Activated T-cell treated with anti-CD3 and anti-CD28 coated beads, Interleukin-2, amount 50 U/mL, for 24 hours (primary cell): ENCODE results near the gene NID1.
"Not testable (repeated sequence)": the region's sequence is repeated elsewhere in the genome, so short reads cannot be mapped to it uniquely, and the experiment has no call there.

Experiments
- DNase-seq: peaks from one replicate; pipeline ENCODE4 v3.0.0-alpha.2; 2020
- H3K27ac Mint-ChIP-seq: 2 replicates; pipeline ENCODE4 v1.8.0; 2020; ENCODE audit warnings: mild to moderate bottlenecking, mixed read lengths
- H3K27me3 Mint-ChIP-seq: 2 replicates; pipeline ENCODE4 v1.8.0; 2020; ENCODE audit warnings: mixed read lengths
- H3K36me3 Mint-ChIP-seq: 2 replicates; pipeline ENCODE4 v1.8.0; 2020; ENCODE audit warnings: low read depth, mixed read lengths
- H3K4me1 Mint-ChIP-seq: 2 replicates; pipeline ENCODE4 v1.8.0; 2020; ENCODE audit warnings: low read depth, mixed read lengths
- H3K4me3 Mint-ChIP-seq: 2 replicates; pipeline ENCODE4 v1.8.0; 2020; ENCODE audit warnings: mild to moderate bottlenecking, moderate library complexity, mixed read lengths
- H3K9me3 Mint-ChIP-seq: 2 replicates; pipeline ENCODE4 v1.8.0; 2020; ENCODE audit warnings: mixed read lengths

The NID1 gene

GRCh38 chr1:235996048-235996785 is 68.7 kb downstream of the NID1 start:
- Mint-ChIP-seq H3K27me3 (no peaks in the 10 kb centered on the region), H3K4me3 (no peak overlapping the region), H3K36me3 (no peaks in the 10 kb centered on the region), H3K27ac (no peak overlapping the region), H3K4me1 (peaks cover 39% of the 10 kb centered on the region), H3K9me3 (peaks cover 5% of the 10 kb centered on the region)
- no peak for DNase-seq

DNA sequence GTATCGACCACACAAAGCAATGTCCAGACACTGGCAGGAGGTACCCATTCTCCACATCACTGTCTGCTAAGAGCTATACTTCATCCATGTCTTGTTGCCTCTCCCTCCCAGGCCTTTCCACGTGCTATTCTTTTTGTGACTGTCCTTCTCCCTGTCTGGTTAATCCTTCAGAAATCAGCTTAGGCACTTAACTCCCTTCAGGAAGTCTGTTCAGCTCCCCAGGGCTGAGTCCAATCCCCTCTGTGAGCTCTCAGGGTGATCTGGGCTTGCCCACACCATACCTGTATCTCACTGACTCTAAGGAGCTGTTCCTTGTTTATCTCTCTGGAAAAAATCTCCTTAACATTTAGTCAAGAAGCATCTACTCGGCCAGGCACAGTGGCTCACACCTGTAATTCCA is 69.4 kb downstream of the NID1 start:
- peaks cover 34% of the 10 kb centered on the region for H3K4me1 Mint-ChIP-seq
- H3K4me3 Mint-ChIP-seq, result no peak overlapping the region
- no peak overlapping the region for H3K27ac Mint-ChIP-seq
- no peaks in the 10 kb centered on the region for H3K36me3 Mint-ChIP-seq
- DNase-seq, result no peak
- no peaks in the 10 kb centered on the region for H3K27me3 Mint-ChIP-seq
- peaks cover 3% of the 10 kb centered on the region for H3K9me3 Mint-ChIP-seq

DNA sequence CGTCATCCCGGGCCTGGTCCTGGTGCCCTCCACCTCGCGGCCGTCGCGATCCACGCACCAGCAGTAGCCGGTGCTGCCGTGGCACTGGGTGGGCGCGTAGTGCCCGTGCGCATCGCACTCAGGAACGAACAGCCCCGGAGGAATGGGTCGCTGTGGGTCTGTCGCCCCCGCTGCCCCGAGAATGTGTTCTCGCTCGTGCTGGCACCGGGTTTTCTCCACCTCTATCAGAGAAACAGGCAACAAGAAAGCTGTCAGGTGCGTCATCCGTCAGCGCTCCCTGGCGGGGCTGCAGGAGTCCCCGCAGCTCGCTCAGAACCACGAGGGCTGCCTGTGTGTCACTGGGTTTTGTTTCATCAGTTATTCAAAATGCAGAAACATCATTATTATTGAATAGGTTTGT is 71.2 kb downstream of the NID1 start:
- no peak overlapping the region for H3K27ac Mint-ChIP-seq
- H3K9me3 Mint-ChIP-seq, result peaks cover 6% of the 10 kb centered on the region
- no peaks in the 10 kb centered on the region for H3K27me3 Mint-ChIP-seq
- H3K4me1 Mint-ChIP-seq, result peaks cover 15% of the 10 kb centered on the region
- no peak overlapping the region for H3K4me3 Mint-ChIP-seq
- no peaks in the 10 kb centered on the region for H3K36me3 Mint-ChIP-seq
- DNase-seq, result no peak

GRCh38 chr1:235992868-235993267 is 72.0 kb downstream of the NID1 start:
- peaks cover 6% of the 10 kb centered on the region for H3K9me3 Mint-ChIP-seq
- H3K36me3 Mint-ChIP-seq, result no peaks in the 10 kb centered on the region
- H3K4me1 Mint-ChIP-seq, result peaks cover 11% of the 10 kb centered on the region
- no peak overlapping the region for H3K4me3 Mint-ChIP-seq
- no peak overlapping the region for H3K27ac Mint-ChIP-seq
- no peak for DNase-seq
- no peaks in the 10 kb centered on the region for H3K27me3 Mint-ChIP-seq

GRCh38 chr1:235992346-235992745 is 72.5 kb downstream of the NID1 start:
- peaks cover 6% of the 10 kb centered on the region for H3K9me3 Mint-ChIP-seq
- H3K36me3 Mint-ChIP-seq, result no peaks in the 10 kb centered on the region
- no peaks in the 10 kb centered on the region for H3K27me3 Mint-ChIP-seq
- peaks cover 9% of the 10 kb centered on the region for H3K4me1 Mint-ChIP-seq
- no peak overlapping the region for H3K27ac Mint-ChIP-seq
- H3K4me3 Mint-ChIP-seq, result no peak overlapping the region
- DNase-seq, result no peak

DNA sequence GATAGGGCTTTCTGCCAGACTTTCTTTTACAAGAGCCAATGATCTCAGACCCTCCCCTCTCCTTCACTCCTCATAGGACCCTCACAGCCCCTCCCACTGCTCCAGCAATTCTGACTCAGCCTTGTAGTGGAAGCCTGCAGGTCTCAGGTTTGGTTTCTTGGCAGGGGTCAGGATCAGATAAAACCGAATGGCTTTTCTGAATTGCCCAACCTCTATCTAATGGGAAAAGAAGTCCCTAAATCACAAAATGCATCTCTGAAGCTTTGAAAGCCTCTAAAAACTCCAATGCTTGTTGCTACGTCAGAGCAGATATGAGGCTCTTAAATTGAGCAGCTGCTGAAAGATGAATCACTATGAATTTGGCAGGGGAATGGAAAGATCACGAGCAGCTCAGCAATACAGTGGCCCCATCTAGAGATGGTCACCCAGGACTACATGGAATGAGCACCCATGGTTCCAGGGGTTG is 74.5 kb downstream of the NID1 start:
- DNase-seq, result no peak
- Mint-ChIP-seq H3K27ac (no peak overlapping the region), H3K36me3 (no peaks in the 10 kb centered on the region), H3K27me3 (no peaks in the 10 kb centered on the region), H3K4me3 (no peak overlapping the region), H3K4me1 (no peaks in the 10 kb centered on the region), H3K9me3 (peaks cover 6% of the 10 kb centered on the region)

DNA sequence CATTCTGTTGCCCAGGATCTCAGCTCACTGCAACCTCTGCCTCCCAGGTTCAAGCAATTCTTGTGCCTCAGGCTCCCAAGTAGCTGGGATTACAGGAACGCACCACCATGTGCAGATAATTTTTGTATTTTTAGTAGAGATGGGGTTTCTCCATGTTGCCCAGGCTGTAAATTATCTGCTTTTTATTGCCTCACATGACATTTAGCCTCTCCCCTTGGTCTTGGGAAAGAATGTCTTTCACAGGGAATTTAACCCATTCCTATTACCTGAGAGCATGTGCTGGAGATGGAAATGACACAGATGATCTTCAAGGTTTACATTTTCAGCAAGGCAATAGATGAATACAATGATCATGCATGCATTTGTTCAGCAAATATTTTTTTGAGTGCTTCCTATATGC is 75.8 kb downstream of the NID1 start:
- no peaks in the 10 kb centered on the region for H3K36me3 Mint-ChIP-seq
- no peak overlapping the region for H3K27ac Mint-ChIP-seq
- no peaks in the 10 kb centered on the region for H3K4me1 Mint-ChIP-seq
- DNase-seq, result no peak
- peaks cover 6% of the 10 kb centered on the region for H3K9me3 Mint-ChIP-seq
- H3K27me3 Mint-ChIP-seq, result peaks cover 2% of the 10 kb centered on the region
- H3K4me3 Mint-ChIP-seq, result no peak overlapping the region

- H3K27ac Mint-ChIP-seq, result no peak overlapping the region
- H3K27me3 Mint-ChIP-seq, result peaks cover 2% of the 10 kb centered on the region
- H3K9me3 Mint-ChIP-seq, result peaks cover 6% of the 10 kb centered on the region
- no peaks in the 10 kb centered on the region for H3K4me1 Mint-ChIP-seq
- no peak overlapping the region for H3K4me3 Mint-ChIP-seq
- DNase-seq, result no peak
- H3K36me3 Mint-ChIP-seq, result no peaks in the 10 kb centered on the region
Observed at GRCh38 chr1:235986869-235987268, 78.0 kb downstream of the NID1 start.

- Mint-ChIP-seq H3K4me3 (no peak overlapping the region), H3K4me1 (no peaks in the 10 kb centered on the region), H3K27me3 (peaks cover 2% of the 10 kb centered on the region)
Observed at GRCh38 chr1:235984041-235984825, 80.7 kb downstream of the NID1 start.

GRCh38 chr1:235980976-235981375 is 83.9 kb downstream of the NID1 start:
- Mint-ChIP-seq H3K4me3 (no peak overlapping the region), H3K27ac (no peak overlapping the region), H3K36me3 (no peaks in the 10 kb centered on the region), H3K9me3 (no peaks in the 10 kb centered on the region), H3K4me1 (no peaks in the 10 kb centered on the region), H3K27me3 (peaks cover 2% of the 10 kb centered on the region)
- DNase-seq, result no peak

More at GRCh38 chr1:235984041-235984825, 80.7 kb downstream of the NID1 start:
- Mint-ChIP-seq H3K27ac (no peak overlapping the region), H3K9me3 (peaks cover under 1% of the 10 kb centered on the region), H3K36me3 (no peaks in the 10 kb centered on the region)
- no peak for DNase-seq

DNA sequence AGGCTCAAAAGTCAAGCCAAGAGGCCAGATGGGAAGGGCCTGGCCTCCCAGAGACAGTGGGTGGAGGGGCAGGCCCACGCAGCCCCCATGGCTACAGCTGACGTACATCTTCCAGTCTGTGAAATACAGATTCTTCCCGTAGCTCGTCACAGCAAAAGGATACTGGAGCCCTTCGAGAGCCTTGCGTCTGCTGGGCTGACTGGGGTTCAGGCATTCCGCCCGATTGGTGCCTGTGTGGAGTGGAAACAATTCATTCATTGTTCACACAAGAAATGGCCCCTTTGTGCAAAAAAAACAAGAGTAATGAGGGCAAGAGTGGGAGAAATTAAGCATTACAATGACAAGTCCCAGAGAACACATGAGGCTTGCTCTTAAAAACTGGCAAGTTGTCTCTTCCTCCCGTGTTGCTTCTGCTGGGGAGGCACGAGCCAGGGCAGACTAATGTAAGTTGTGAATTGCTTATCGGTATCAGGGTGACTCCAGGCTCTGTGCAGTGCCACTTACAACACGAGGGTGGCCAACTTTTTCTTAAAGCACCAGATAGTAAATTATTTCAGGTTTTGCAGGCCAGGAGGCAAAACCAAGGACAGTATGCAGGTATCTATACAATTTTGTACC is 85.1 kb downstream of the NID1 start:
- Mint-ChIP-seq H3K27ac (no peak overlapping the region), H3K9me3 (no peaks in the 10 kb centered on the region), H3K36me3 (no peaks in the 10 kb centered on the region), H3K27me3 (no peaks in the 10 kb centered on the region), H3K4me1 (no peaks in the 10 kb centered on the region), H3K4me3 (no peak overlapping the region)
- no peak for DNase-seq

GRCh38 chr1:235979176-235979575 is 85.7 kb downstream of the NID1 start:
- H3K4me1 Mint-ChIP-seq, result no peaks in the 10 kb centered on the region
- no peak overlapping the region for H3K4me3 Mint-ChIP-seq
- no peak overlapping the region for H3K27ac Mint-ChIP-seq
- no peaks in the 10 kb centered on the region for H3K36me3 Mint-ChIP-seq
- H3K27me3 Mint-ChIP-seq, result no peaks in the 10 kb centered on the region
- DNase-seq, result no peak
- no peaks in the 10 kb centered on the region for H3K9me3 Mint-ChIP-seq

GRCh38 chr1:235976490-235976889 is 88.4 kb downstream of the NID1 start:
- Mint-ChIP-seq H3K4me3 (no peak overlapping the region), H3K27ac (no peak overlapping the region), H3K36me3 (no peaks in the 10 kb centered on the region), H3K4me1 (peaks cover 11% of the 10 kb centered on the region), H3K9me3 (no peaks in the 10 kb centered on the region), H3K27me3 (no peaks in the 10 kb centered on the region)
- DNase-seq, result no peak

DNA sequence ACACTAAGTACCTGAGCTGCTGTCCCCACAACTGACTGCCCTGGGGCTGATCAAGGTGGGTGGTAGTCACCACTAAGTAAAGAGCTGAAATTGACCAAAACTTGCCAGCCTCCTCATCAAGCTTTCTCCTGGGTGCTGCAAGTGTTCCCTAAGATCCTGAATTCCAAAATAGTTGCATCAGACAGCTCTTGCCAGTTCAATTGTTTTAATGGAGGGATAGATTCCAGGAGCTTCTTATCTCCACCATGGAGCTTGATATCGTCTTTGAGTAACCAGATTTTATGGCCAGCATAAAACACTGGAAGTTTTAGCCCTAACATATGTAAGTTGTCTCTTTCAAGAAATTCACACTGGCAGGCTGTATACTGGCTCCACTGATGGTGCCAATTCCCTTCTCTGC is 90.3 kb downstream of the NID1 start:
- peaks cover 17% of the 10 kb centered on the region for H3K4me1 Mint-ChIP-seq
- H3K27me3 Mint-ChIP-seq, result no peaks in the 10 kb centered on the region
- no peaks in the 10 kb centered on the region for H3K9me3 Mint-ChIP-seq
- no peak for DNase-seq
- H3K36me3 Mint-ChIP-seq, result no peaks in the 10 kb centered on the region
- no peak overlapping the region for H3K4me3 Mint-ChIP-seq
- no peak overlapping the region for H3K27ac Mint-ChIP-seq

DNA sequence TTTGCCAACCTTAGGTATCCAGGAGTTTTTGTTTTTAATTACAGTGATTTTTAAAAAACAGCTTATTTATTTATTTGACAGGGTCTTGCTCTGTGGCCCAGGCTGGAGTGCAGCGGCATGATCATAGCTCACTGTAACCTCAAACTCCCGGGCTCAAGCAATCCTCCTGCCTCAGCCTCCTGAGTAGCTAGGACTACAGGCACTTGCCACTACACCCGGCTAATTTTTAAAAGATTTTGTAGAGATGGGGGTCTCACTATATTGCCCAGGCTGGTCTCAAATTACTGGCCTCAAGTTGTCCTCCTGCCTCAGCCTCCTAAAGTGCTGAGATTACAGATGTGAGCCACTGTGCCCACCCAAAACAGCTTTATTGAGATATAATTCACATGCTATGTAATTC is 92.2 kb downstream of the NID1 start:
- H3K4me1 Mint-ChIP-seq, result peaks cover 17% of the 10 kb centered on the region
- not testable (repeated sequence) for H3K36me3 Mint-ChIP-seq, DNase-seq, H3K9me3 Mint-ChIP-seq, H3K4me3 Mint-ChIP-seq, H3K27me3 Mint-ChIP-seq
- H3K27ac Mint-ChIP-seq, result peak overlapping the region; percentile 92
